ENCODE measurements around the gene DCDC2.

DCDC2 gene

DNA sequence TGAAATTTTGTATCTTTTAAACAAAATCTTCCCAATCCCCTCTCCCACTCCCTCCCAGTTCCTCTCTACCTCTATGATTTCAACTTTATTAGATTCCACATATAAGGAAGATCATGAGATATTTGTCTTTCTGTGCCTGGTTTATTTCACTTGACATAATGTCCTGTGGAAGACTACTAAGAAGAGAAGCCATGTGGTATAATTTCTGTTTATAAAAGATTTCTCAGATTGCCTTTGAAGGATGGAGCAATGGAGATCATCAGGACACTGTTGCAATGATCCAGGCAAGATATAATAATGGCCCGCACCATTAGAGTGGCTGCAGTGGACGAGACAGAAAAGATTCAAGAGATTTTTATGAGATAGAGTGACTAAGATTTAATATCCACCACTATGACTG, 218.8 kb downstream of the DCDC2 start:
- ChIA-PET CTCF (no interaction called here), POLR2A (no interaction called here)
- no peak for DNase-seq (ENCODE audit: extremely low spot score)
- TF ChIP-seq, protein P1, sequence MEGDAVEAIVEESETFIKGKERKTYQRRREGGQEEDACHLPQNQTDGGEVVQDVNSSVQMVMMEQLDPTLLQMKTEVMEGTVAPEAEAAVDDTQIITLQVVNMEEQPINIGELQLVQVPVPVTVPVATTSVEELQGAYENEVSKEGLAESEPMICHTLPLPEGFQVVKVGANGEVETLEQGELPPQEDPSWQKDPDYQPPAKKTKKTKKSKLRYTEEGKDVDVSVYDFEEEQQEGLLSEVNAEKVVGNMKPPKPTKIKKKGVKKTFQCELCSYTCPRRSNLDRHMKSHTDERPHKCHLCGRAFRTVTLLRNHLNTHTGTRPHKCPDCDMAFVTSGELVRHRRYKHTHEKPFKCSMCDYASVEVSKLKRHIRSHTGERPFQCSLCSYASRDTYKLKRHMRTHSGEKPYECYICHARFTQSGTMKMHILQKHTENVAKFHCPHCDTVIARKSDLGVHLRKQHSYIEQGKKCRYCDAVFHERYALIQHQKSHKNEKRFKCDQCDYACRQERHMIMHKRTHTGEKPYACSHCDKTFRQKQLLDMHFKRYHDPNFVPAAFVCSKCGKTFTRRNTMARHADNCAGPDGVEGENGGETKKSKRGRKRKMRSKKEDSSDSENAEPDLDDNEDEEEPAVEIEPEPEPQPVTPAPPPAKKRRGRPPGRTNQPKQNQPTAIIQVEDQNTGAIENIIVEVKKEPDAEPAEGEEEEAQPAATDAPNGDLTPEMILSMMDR (IDR thresholded peaks at IDR 0.05; ENCODE audit: control extremely low read depth, extremely low read depth, low read depth, missing control alignments), result no peak

DNA sequence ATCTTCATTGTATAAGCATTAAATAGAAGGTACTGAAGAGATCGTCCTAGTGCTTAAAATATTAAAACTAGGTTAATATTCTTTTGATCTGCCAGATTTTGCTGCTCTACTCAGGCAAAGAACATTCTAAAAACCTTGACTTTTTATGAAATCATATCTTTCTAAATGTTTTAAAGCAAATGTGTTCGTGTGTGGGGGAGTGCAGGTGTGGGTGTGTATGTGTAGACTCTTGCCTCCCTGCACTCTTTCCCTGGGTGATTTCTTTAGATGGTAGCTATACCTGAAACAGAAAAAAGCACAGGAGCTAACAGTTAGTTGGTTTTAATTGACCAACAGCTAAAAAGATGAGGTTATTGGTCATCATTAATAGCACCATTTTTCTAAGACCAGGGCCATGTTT, 226.1 kb downstream of the DCDC2 start:
- ChIA-PET POLR2A (no interaction called here), CTCF (no interaction called here)
- TF ChIP-seq, protein P1 (IDR thresholded peaks at IDR 0.05; ENCODE audit: control extremely low read depth, extremely low read depth, low read depth, missing control alignments), result no peak
- no peak for DNase-seq (ENCODE audit: extremely low spot score)

DNA sequence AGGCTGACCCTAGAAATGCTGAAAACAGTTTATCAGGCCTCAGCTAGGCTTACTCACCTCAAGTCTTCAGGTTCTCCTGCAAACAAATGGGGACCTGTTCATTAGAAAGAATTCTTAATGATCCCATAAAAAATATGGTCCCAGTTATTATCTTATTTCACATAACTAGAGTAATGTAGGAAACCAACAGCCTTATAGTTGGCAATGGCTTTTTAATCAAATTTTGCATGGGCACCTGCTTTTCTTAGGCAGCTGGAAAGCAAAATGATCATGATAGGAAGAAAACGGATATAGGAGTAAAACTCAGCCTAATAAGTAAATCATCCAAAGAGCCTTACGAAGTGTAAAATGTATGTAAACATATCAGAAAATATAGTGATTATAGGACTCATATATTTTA, 230.5 kb downstream of the DCDC2 start:
- ChIA-PET CTCF (interaction anchor here (0.9 to 1.1 kb wide), 2 partner anchors 13 to 26 kb away, joined by 3 read pairs; no protein-coding TSS in a partner anchor), POLR2A (no interaction called here)
- DNase-seq (ENCODE audit: extremely low spot score), result no peak
- TF ChIP-seq, protein P1 (IDR thresholded peaks at IDR 0.05; ENCODE audit: control extremely low read depth, extremely low read depth, low read depth, missing control alignments), result no peak

DNA sequence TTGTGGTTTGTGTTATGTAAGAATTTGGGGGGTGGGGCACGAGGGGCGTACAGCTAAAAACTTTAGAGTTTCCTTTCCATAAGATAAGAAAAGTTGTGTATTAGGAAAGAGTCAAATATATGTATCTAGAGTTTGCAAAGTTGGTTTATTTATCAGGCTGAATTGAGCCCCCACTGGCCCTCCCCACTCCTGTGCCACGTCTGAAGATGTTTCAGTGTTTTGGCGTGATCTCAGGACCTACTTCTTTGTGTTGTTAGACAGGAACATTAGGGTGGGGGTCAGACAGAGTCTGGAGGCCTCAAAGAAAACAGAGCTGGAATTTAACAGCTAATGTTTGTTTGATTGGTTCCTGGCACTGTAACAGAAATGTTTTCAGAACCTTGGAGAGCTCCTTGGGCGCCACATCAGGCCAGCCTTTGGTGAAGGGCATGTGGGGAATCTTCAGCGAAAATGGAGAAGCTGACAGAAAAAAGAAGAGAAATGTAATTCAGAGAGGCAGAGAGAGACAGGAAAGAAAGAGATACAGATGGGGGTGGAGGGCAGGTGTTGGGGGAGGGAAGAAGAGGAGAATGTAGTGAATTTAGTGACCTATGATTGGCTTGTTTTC, 231.2 kb downstream of the DCDC2 start:
- ChIA-PET CTCF (interaction anchor here (0.9 kb wide), 1 partner anchor 25 kb away, joined by 3 read pairs; no protein-coding TSS in a partner anchor), POLR2A (no interaction called here)
- TF ChIP-seq, protein P1 (IDR thresholded peaks at IDR 0.05; ENCODE audit: control extremely low read depth, extremely low read depth, low read depth, missing control alignments), result no peak
- DNase-seq (ENCODE audit: extremely low spot score), result peak; percentile 46

DNA sequence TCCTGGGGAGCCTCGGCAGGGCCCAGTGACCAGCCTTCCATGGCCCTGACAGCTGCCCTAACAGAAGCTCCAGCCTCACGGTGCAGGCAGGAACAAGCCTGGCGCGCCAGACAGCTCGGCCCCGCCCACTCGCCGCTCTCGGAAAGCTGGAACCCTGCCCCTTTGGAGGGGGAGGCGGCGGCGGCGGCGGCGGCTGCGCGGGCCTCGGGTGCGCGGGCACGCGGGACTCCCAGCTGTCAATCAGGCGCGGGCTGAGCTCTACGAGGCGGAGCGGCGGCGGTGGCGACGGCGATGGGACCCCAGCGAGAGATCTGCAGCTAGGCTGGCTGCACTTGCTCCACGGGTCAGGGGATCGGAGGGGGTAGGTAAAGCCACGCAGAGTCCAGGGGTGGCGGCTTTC, 231.9 kb downstream of the DCDC2 start, which contains the start of gene NRSN1:
Gene NRSN1, plus strand, starts transcription at position 236 of the 400 bp plus-strand sequence. CDS start 8,113 bp downstream, outside the sequence.
- ChIA-PET POLR2A (no interaction called here), CTCF (no interaction called here)
- TF ChIP-seq, protein P1 (IDR thresholded peaks at IDR 0.05; ENCODE audit: control extremely low read depth, extremely low read depth, low read depth, missing control alignments), result no peak
- DNase-seq (ENCODE audit: extremely low spot score), result no peak

DNA sequence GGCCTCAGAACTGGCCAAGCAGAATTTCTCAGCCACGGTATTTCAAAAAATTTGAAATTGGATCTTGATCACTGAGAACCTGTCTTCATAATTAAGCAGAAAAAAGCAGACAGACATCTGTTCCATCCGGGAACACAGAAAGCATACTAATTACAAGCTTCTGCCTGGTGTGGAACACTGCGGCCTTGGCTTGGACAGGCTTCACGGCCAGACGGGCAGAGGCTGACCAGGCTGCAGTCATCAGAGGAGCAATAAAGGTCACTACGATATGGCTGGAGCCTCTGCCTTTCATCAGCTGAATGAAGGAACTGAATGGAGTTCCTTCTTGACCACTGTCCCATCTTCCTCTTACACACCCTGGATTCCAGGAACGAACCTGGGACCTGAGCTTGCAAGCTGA, 235.7 kb downstream of the DCDC2 start:
- no peak for DNase-seq (ENCODE audit: extremely low spot score)
- ChIA-PET CTCF (interaction anchor here (1.4 kb wide), 1 partner anchor 9 kb away, joined by 3 read pairs; no protein-coding TSS in a partner anchor), POLR2A (no interaction called here)
- TF ChIP-seq, protein P1 (IDR thresholded peaks at IDR 0.05; ENCODE audit: control extremely low read depth, extremely low read depth, low read depth, missing control alignments), result no peak

Data from GM10248 (cell line).